Testis (tissue), 2 donors: ENCODE results near the gene RNF169.

Experiments used
- CTCF ChIP-seq, 3 experiments: fragments of 450-650 bp in 2 of 3; fragments of 200-600 bp in 1 of 3; sonication (generic) in 1 of 3; IDR thresholded peaks; one replicate each; pipeline ENCODE4 v1.5.1; 2016 to 2019; ENCODE audit warnings: antibody characterized with exemption in 3 of 3, mild to moderate bottlenecking in 2 of 3, moderate library complexity in 1 of 3
- POLR2A ChIP-seq: fragments of 450-650 bp; IDR thresholded peaks from one replicate; pipeline ENCODE4 v1.6.1; 2017; ENCODE audit warnings: antibody characterized with exemption, mild to moderate bottlenecking, moderate library complexity

GRCh38 chr11:74726547-74727182 is 22.0 kb upstream of the RNF169 start:
- TF ChIP-seq CTCF (IDR thresholded peaks at IDR 0.05), result peak; percentile 71 to 85 (median 79)
- TF ChIP-seq POLR2A, result no peak
